GM21390 (cell line): ENCODE data around the gene MYH8.

Source experiments
- ATAC-seq: cut with Tn5 transposase; IDR thresholded peaks from one replicate; pipeline ENCODE4 v1.9.1; 2021; ENCODE audit not compliant: unreplicated experiment

The MYH8 gene

GRCh38 chr17:10384175-10384574, 37.6 kb downstream of the MYH8 start:
- no peak for ATAC-seq

GRCh38 chr17:10380631-10381408, 40.9 kb downstream of the MYH8 start:
- ATAC-seq = no peak

GRCh38 chr17:10372906-10373305, 48.8 kb downstream of the MYH8 start, which contains the start of gene MYH13:
MYH13 (minus strand) TSS chr17:10373006; CDS start chr17:10364530, 8,476 bp downstream.
- no peak for ATAC-seq

GRCh38 chr17:10370016-10370608, 51.6 kb downstream of the MYH8 start:
- ATAC-seq = no peak

GRCh38 chr17:10369239-10369638, 52.5 kb downstream of the MYH8 start:
- no peak for ATAC-seq

- ATAC-seq = no peak
Measured at GRCh38 chr17:10368561-10368960, 53.2 kb downstream of the MYH8 start.

- no peak for ATAC-seq
Measured at GRCh38 chr17:10360578-10360977, 61.2 kb downstream of the MYH8 start.

GRCh38 chr17:10357768-10358167, 64.0 kb downstream of the MYH8 start:
- no peak for ATAC-seq

- no peak for ATAC-seq
Measured at GRCh38 chr17:10354651-10355050, 67.1 kb downstream of the MYH8 start.

GRCh38 chr17:10352893-10353292, 68.9 kb downstream of the MYH8 start:
- no peak for ATAC-seq

GRCh38 chr17:10349403-10349802, 72.3 kb downstream of the MYH8 start:
- no peak for ATAC-seq

- no peak for ATAC-seq
Measured at GRCh38 chr17:10344816-10345215, 76.9 kb downstream of the MYH8 start.
